ENCODE measurements around the gene CETP. TPM values are rescaled to one million over a fixed set of nuclear protein-coding genes. Genes with fewer than 3 reads are reported as not detected.

CETP gene
- total RNA-seq, 4 donors from 2014 or later = 0.55 TPM; not detected in 3

GRCh38 chr16:56980792-56981724 is 19.3 kb downstream of the CETP start:
- H3K4me3 ChIP-seq = no peak overlapping the region
- H3K36me3 ChIP-seq = no peaks in the 10 kb centered on the region
- peaks cover 0 to 31% (median 20%) of the 10 kb centered on the region in 4 donors for H3K4me1 ChIP-seq
- DNase-seq = no peak
- H3K9me3 ChIP-seq = no peaks in the 10 kb centered on the region
- no peak overlapping the region for H3K27ac ChIP-seq
- intact Hi-C loops (cut with DNase I; ENCODE audit: low total_unique reads) (no loop called here), in situ Hi-C loops (cut with MboI; ENCODE audit: low pct_ligation_motif_present in 1 of 4, low pct_unique_long_range_greater_than_20kb in 1 of 4, low sequenced_read_pairs in 3 of 4) (no loop called here)
- TF ChIP-seq CTCF (IDR thresholded peaks at IDR 0.05) = no peak
- no peak for TF ChIP-seq EP300 (IDR thresholded peaks at IDR 0.05; ENCODE audit: low read depth)
- no peak for TF ChIP-seq POLR2AphosphoS5 (IDR thresholded peaks at IDR 0.05)
- no peak for TF ChIP-seq POLR2A (IDR thresholded peaks at IDR 0.05)
- 73 to 76% methylated on average over 11 to 16 of the region's 16 CpGs for WGBS, 2 donors (ENCODE audit: low coverage in 1 of 2)
- H3K27me3 ChIP-seq = no peaks in the 10 kb centered on the region

GRCh38 chr16:56981729-56982271 is 20.1 kb downstream of the CETP start:
- H3K9me3 ChIP-seq = no peaks in the 10 kb centered on the region
- no peak overlapping the region for H3K27ac ChIP-seq
- H3K4me3 ChIP-seq = no peak overlapping the region
- TF ChIP-seq POLR2AphosphoS5 (IDR thresholded peaks at IDR 0.05) = no peak
- no peak for TF ChIP-seq EP300 (IDR thresholded peaks at IDR 0.05; ENCODE audit: low read depth)
- no peak for TF ChIP-seq CTCF (IDR thresholded peaks at IDR 0.05)
- TF ChIP-seq POLR2A (IDR thresholded peaks at IDR 0.05) = no peak
- in situ Hi-C loops (cut with MboI; ENCODE audit: low pct_ligation_motif_present in 1 of 4, low pct_unique_long_range_greater_than_20kb in 1 of 4, low sequenced_read_pairs in 3 of 4) (no loop called here), intact Hi-C loops (cut with DNase I; ENCODE audit: low total_unique reads) (no loop called here)
- 87 to 100% methylated on average over 1 to 12 of the region's 12 CpGs for WGBS, 2 donors (ENCODE audit: low coverage in 1 of 2)
- no peaks in the 10 kb centered on the region for H3K27me3 ChIP-seq
- no peak for DNase-seq
- no peaks in the 10 kb centered on the region for H3K36me3 ChIP-seq
- H3K4me1 ChIP-seq = peaks cover 0 to 36% (median 20%) of the 10 kb centered on the region in 4 donors

GRCh38 chr16:56982695-56983094 is 20.9 kb downstream of the CETP start:
- no peak for DNase-seq
- H3K4me1 ChIP-seq = peaks cover 0 to 38% (median 20%) of the 10 kb centered on the region in 4 donors
- 84% methylated on average over 2 of the region's 2 CpGs; no CpG with 5 or more reads in 1 of the 2 donors for WGBS, 2 donors (ENCODE audit: low coverage in 1 of 2)
- H3K27ac ChIP-seq = peak overlapping the region in 1 of 4 donors; percentile 55
- no peaks in the 10 kb centered on the region for H3K27me3 ChIP-seq
- in situ Hi-C loops (cut with MboI; ENCODE audit: low pct_ligation_motif_present in 1 of 4, low pct_unique_long_range_greater_than_20kb in 1 of 4, low sequenced_read_pairs in 3 of 4) (no loop called here), intact Hi-C loops (cut with DNase I; ENCODE audit: low total_unique reads) (no loop called here)
- no peak overlapping the region for H3K4me3 ChIP-seq
- H3K36me3 ChIP-seq = no peaks in the 10 kb centered on the region
- H3K9me3 ChIP-seq = no peaks in the 10 kb centered on the region
- TF ChIP-seq CTCF (IDR thresholded peaks at IDR 0.05) (no peak), POLR2A (IDR thresholded peaks at IDR 0.05) (no peak), POLR2AphosphoS5 (IDR thresholded peaks at IDR 0.05) (no peak), EP300 (IDR thresholded peaks at IDR 0.05; ENCODE audit: low read depth) (no peak)

- intact Hi-C loops (cut with DNase I; ENCODE audit: low total_unique reads) = no loop called here
- Histone ChIP-seq H3K4me1 (peaks cover 6 to 44% (median 20%) of the 10 kb centered on the region in 4 donors), H3K27me3 (no peaks in the 10 kb centered on the region), H3K4me3 (no peak overlapping the region), H3K9me3 (no peaks in the 10 kb centered on the region), H3K27ac (peak overlapping the region; percentile 49 to 61 (median 56)), H3K36me3 (no peaks in the 10 kb centered on the region)
- WGBS, 2 donors (ENCODE audit: low coverage in 1 of 2) = 56% methylated on average over 8 of the region's 9 CpGs; no CpG with 5 or more reads in 1 of the 2 donors
- in situ Hi-C loops (cut with MboI; ENCODE audit: low pct_ligation_motif_present in 1 of 4, low pct_unique_long_range_greater_than_20kb in 1 of 4, low sequenced_read_pairs in 3 of 4) = no loop called here
- DNase-seq = peak; percentile 73
- TF ChIP-seq POLR2AphosphoS5 (IDR thresholded peaks at IDR 0.05) = peak; percentile 24 to 64 (median 34)
- peak in 3 of 5 experiments; percentile 11 to 47 (median 36) for TF ChIP-seq CTCF (IDR thresholded peaks at IDR 0.05)
- peak; percentile 51 for TF ChIP-seq POLR2A (IDR thresholded peaks at IDR 0.05)
- TF ChIP-seq EP300 (IDR thresholded peaks at IDR 0.05; ENCODE audit: low read depth) = no peak
Measured at GRCh38 chr16:56983211-56983751, 21.5 kb downstream of the CETP start.
